ENCODE measurements around the gene PCNX2.

Gene PCNX2

GRCh38 chr1:233055879-233056641 lies 239.5 kb downstream of the PCNX2 start:
- no peak for DNase-seq

- DNase-seq, result no peak
Observed at GRCh38 chr1:233045588-233045987, 249.9 kb downstream of the PCNX2 start.

GRCh38 chr1:233042834-233043233 lies 252.7 kb downstream of the PCNX2 start:
- no peak for DNase-seq

GRCh38 chr1:233040494-233040893 lies 255.0 kb downstream of the PCNX2 start:
- DNase-seq, result no peak

- DNase-seq, result no peak
Observed at GRCh38 chr1:233038581-233038980, 256.9 kb downstream of the PCNX2 start.

GRCh38 chr1:233037843-233038242 lies 257.7 kb downstream of the PCNX2 start:
- DNase-seq, result no peak

- no peak for DNase-seq
Observed at GRCh38 chr1:233034836-233035235, 260.7 kb downstream of the PCNX2 start.

- no peak for DNase-seq
Observed at GRCh38 chr1:233033361-233033760, 262.2 kb downstream of the PCNX2 start.

GRCh38 chr1:233032916-233033315 lies 262.6 kb downstream of the PCNX2 start:
- DNase-seq, result no peak

GRCh38 chr1:233031521-233031920 lies 264.0 kb downstream of the PCNX2 start:
- no peak for DNase-seq

GRCh38 chr1:233027046-233027445 lies 268.5 kb downstream of the PCNX2 start:
- DNase-seq, result no peak

GRCh38 chr1:233025567-233025966 lies 270.0 kb downstream of the PCNX2 start:
- DNase-seq, result no peak

GRCh38 chr1:233025157-233025556 lies 270.4 kb downstream of the PCNX2 start:
- peak; percentile 37 for DNase-seq

GRCh38 chr1:233024199-233024598 lies 271.3 kb downstream of the PCNX2 start:
- no peak for DNase-seq

GRCh38 chr1:233022246-233022645 lies 273.3 kb downstream of the PCNX2 start:
- no peak for DNase-seq

- DNase-seq, result no peak
Observed at GRCh38 chr1:233020426-233020825, 275.1 kb downstream of the PCNX2 start.

- no peak for DNase-seq
Observed at GRCh38 chr1:233019778-233020325, 275.7 kb downstream of the PCNX2 start.

- no peak for DNase-seq
Observed at GRCh38 chr1:233019083-233019482, 276.4 kb downstream of the PCNX2 start.

- DNase-seq, result no peak
Observed at GRCh38 chr1:233016798-233017197, 278.7 kb downstream of the PCNX2 start.

- DNase-seq, result no peak
Observed at GRCh38 chr1:233015965-233016364, 279.6 kb downstream of the PCNX2 start.

GRCh38 chr1:233012021-233012420 lies 283.5 kb downstream of the PCNX2 start:
- no peak for DNase-seq

GRCh38 chr1:233010146-233010545 lies 285.4 kb downstream of the PCNX2 start:
- no peak for DNase-seq

- peak; percentile 48 for DNase-seq
Observed at GRCh38 chr1:233006541-233006973, 289.0 kb downstream of the PCNX2 start.

GRCh38 chr1:233006108-233006507 lies 289.4 kb downstream of the PCNX2 start:
- DNase-seq, result no peak

- peak; percentile 47 for DNase-seq
Observed at GRCh38 chr1:233005703-233006102, 289.8 kb downstream of the PCNX2 start.
